Stimulated activated effector memory CD8-positive, alpha-beta T cell treated with anti-CD3 and anti-CD28 coated beads, Interleukin-12 subunit alpha, Interleukin-12 subunit beta, amount 100 ng/mL, for 72 hours (primary cell): ENCODE results near the gene SLC26A4.

Source experiments
- ATAC-seq: fragments of 150-1000 bp; cut with Tn5 transposase; 2 replicates; pipeline ENCODE4 v1.10.0; 2021
- DNase-seq, 2 donors: peaks; one replicate each; pipeline ENCODE4 v3.0.0; 2021 to 2022; ENCODE audit warnings: low spot score in 2 of 2
- H3K27ac Mint-ChIP-seq: one replicate; pipeline ENCODE4 v1.8.0; 2022; ENCODE audit warnings: mild to moderate bottlenecking, mixed read lengths
- H3K36me3 Mint-ChIP-seq: one replicate; pipeline ENCODE4 v1.8.0; 2022; ENCODE audit warnings: mild to moderate bottlenecking, mixed read lengths
- H3K4me1 Mint-ChIP-seq: one replicate; pipeline ENCODE4 v1.8.0; 2022; ENCODE audit warnings: mixed read lengths
- H3K4me3 Mint-ChIP-seq: one replicate; pipeline ENCODE4 v1.8.0; 2022; ENCODE audit warnings: mild to moderate bottlenecking, mixed read lengths
- H3K9me3 Mint-ChIP-seq: one replicate; pipeline ENCODE4 v1.8.0; 2022; ENCODE audit warnings: mixed read lengths

SLC26A4 gene

DNA sequence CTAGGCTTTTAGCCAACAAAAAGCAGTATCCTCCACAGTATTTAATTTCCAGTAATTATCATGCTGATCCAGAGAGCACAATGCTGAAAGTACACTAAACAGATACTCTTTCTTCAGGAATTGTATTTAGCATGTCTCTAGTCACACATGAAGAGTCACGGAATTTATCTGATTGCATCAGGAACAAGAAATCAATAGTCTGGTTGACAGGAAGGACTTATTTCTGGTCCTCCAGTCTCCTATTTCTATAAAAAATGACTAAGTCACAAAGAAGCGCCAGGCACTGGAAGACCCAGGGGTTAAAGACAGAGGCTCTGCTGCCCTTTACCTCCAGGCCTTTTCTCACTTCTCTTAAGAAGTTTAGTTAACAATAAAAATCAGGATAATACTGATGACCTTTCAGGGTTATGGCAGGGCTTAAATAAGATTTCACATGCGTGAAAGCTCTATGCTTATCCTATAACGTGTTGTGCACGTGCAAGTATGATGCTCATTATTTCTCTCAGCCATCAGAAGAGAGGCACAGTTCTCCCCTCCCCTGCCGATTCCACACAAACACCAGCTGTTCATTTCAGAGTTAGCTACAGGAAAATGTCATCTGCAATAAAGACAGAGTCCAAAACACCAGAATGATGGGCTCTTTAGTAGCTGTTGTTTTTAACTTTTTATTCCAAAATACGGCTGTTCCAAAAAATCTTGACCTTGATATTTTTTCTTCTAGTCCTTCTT is 36.9 kb downstream of the SLC26A4 start:
- Mint-ChIP-seq H3K4me1 (no peaks in the 10 kb centered on the region), H3K9me3 (no peaks in the 10 kb centered on the region), H3K27ac (no peak overlapping the region), H3K36me3 (no peaks in the 10 kb centered on the region), H3K4me3 (no peak overlapping the region)
- DNase-seq (no peak), ATAC-seq (no peak)

DNA sequence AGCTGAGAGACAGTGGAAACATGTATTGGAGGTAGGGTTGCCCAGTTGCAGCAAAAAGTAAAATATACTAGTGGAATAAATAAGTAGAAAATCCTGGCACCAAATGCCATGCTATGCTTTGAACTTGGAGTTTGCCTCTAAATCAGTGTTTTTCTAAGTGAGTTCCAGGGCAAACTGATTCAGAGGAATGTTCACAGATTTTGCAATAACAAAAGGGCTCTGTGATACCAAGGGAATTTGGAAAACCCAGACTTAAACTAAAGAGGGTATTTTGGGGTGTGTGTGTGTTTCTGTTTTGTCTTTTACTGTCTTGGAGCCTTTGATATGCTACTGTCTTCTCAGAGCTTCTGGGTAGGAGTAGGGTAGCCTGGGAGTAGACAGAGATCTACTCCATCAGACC is 39.9 kb downstream of the SLC26A4 start:
- Mint-ChIP-seq H3K9me3 (no peaks in the 10 kb centered on the region), H3K4me1 (no peaks in the 10 kb centered on the region), H3K36me3 (no peaks in the 10 kb centered on the region), H3K27ac (no peak overlapping the region), H3K4me3 (no peak overlapping the region)
- ATAC-seq: no peak
- DNase-seq: no peak

DNA sequence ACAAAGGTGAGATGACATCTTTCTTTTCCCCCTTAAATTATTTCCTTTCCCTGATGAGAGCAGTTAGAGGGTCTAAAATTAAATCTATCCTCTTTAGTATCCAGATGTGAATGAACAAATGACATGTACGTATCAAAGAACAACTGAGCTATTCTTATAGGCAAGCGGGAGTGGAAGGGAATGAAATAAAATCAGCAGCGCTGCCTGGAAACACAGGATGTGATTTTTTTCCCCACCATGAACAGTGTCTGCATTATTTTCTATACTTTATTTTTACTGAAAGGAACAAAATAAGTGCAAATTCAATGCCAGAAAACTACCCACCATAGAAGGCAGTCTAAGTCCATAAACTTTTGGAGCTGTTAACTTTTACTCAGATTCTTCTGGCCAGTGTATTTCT is 40.6 kb downstream of the SLC26A4 start:
- Mint-ChIP-seq H3K36me3 (no peaks in the 10 kb centered on the region), H3K4me3 (no peak overlapping the region), H3K4me1 (no peaks in the 10 kb centered on the region), H3K9me3 (no peaks in the 10 kb centered on the region), H3K27ac (no peak overlapping the region)
- DNase-seq (no peak), ATAC-seq (no peak)

DNA sequence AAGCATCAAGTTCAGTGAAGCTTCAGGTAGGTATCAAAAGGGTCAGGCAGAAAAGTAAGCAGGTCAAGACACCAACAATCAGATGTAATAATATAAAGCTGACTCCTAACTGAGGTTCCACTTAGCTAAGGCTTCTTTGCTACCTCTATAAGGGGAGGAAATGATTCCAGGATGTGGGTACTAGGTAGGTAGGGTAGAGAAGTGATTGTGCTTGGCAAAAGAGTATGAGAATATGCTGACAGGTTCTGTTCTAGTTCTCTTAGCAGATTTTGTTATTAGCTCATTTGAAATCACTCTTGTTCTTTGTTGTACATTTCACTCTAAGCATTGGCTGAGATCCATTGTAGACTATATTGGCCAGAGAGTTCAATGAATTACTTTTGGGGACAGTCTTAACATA is 42.6 kb downstream of the SLC26A4 start:
- no peak overlapping the region for H3K27ac Mint-ChIP-seq
- no peaks in the 10 kb centered on the region for H3K4me1 Mint-ChIP-seq
- H3K4me3 Mint-ChIP-seq: no peak overlapping the region
- H3K9me3 Mint-ChIP-seq: no peaks in the 10 kb centered on the region
- no peaks in the 10 kb centered on the region for H3K36me3 Mint-ChIP-seq
- no peak for DNase-seq
- ATAC-seq: no peak

DNA sequence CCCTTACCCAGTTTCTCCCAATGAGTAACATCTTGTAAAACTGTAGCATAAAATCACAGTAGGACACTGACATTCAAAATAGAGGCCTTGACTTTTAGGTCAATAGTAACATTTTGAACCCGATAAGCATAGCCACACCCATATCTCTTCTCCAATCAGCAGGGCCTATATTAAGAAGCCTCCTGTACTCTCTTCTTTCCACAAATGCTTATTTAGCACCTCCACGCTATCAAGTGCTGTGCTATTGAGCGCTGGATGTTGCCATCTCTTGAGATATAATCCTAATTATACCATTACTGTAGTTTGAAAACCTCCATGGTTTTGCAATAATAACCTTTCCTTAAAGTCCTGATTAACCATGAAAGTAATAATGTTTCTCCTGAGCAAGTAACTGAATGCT is 43.2 kb downstream of the SLC26A4 start:
- DNase-seq (no peak), ATAC-seq (no peak)
- no peaks in the 10 kb centered on the region for H3K36me3 Mint-ChIP-seq
- no peak overlapping the region for H3K4me3 Mint-ChIP-seq
- no peaks in the 10 kb centered on the region for H3K9me3 Mint-ChIP-seq
- no peaks in the 10 kb centered on the region for H3K4me1 Mint-ChIP-seq
- H3K27ac Mint-ChIP-seq: no peak overlapping the region

DNA sequence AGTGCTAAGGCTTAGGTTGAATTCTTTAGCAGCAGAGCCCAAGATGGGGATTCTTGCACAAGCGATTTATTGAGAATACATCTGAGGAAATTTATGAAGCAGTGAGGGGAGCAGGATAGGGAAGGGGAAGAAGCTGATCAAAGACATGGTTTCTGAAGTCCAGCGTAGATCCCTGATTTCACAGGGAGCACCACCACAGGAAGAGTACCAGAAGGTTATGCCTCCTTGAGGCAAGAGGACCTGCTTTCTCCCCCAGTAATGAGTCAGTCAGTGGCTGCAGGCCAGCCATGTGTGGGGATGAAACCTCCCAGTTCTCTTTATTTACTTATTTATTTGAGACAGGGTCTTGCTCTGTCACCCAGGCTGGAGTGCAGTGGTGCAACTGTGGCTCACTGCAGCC is 48.3 kb downstream of the SLC26A4 start:
- DNase-seq: no peak
- H3K27ac Mint-ChIP-seq: no peak overlapping the region
- no peaks in the 10 kb centered on the region for H3K9me3 Mint-ChIP-seq
- no peaks in the 10 kb centered on the region for H3K36me3 Mint-ChIP-seq
- H3K4me1 Mint-ChIP-seq: no peaks in the 10 kb centered on the region
- no peak for ATAC-seq
- no peak overlapping the region for H3K4me3 Mint-ChIP-seq

DNA sequence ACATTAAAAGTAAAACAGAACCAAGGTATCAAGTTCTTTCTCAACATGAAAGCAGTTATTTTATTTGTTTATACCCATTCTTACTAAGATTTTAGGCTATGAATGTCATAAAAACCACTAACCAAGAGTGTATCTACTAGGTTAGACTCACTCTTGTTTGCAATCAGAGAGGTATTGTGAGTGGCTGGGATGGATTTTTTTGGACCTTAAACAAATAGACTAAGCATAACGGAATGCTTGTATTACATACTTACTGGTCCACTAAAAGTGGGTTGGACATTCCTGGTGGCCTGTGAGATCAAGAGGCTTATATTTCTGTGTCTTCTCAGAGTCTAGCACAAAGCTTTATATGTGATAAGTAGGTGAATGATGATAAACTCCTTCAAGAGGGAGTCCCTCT is 50.7 kb downstream of the SLC26A4 start:
- Mint-ChIP-seq H3K36me3 (no peaks in the 10 kb centered on the region), H3K9me3 (no peaks in the 10 kb centered on the region), H3K27ac (no peak overlapping the region), H3K4me3 (no peak overlapping the region), H3K4me1 (no peaks in the 10 kb centered on the region)
- DNase-seq (no peak), ATAC-seq (no peak)

DNA sequence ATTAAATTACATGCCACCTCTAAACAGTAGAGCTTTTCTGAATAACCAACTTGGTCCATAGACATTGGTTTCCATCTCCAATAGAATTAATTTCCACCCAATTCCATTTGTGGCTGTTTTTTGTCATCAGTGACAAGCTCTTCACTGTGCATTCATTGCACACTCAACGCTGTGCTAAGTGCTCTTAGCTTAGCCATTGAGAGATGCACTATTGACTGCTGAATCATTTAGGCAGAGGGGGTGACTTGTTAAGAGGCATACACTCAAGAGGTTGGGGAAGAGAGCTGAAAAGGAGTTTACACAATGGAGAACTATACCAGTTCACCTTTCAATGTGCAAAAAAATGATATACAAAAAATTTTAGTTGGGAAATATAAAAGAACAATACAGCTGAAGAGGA is 51.4 kb downstream of the SLC26A4 start:
- no peak for DNase-seq
- Mint-ChIP-seq H3K9me3 (no peaks in the 10 kb centered on the region), H3K4me3 (no peak overlapping the region), H3K27ac (no peak overlapping the region), H3K4me1 (no peaks in the 10 kb centered on the region), H3K36me3 (no peaks in the 10 kb centered on the region)
- no peak for ATAC-seq

DNA sequence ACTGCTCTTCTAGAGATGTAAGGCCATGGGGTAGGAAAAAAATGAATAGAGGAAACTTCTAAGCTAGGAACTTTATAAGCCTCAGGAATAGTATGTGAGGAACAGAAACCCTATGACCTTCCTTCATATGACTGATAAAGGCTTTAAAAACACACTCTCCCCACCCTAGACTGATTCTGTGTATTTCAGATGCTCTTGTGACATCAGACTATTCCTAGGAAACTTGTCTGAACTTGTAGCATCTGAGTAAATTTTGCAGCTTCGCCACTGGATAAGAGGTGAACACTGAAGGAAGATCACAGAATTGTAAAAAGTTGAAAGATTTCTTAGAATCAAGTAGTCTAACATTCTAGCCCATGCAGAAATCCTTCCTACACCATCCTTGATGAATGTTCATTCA is 52.3 kb downstream of the SLC26A4 start:
- no peaks in the 10 kb centered on the region for H3K4me1 Mint-ChIP-seq
- ATAC-seq (no peak), DNase-seq (no peak)
- no peak overlapping the region for H3K4me3 Mint-ChIP-seq
- no peak overlapping the region for H3K27ac Mint-ChIP-seq
- no peaks in the 10 kb centered on the region for H3K36me3 Mint-ChIP-seq
- no peaks in the 10 kb centered on the region for H3K9me3 Mint-ChIP-seq

DNA sequence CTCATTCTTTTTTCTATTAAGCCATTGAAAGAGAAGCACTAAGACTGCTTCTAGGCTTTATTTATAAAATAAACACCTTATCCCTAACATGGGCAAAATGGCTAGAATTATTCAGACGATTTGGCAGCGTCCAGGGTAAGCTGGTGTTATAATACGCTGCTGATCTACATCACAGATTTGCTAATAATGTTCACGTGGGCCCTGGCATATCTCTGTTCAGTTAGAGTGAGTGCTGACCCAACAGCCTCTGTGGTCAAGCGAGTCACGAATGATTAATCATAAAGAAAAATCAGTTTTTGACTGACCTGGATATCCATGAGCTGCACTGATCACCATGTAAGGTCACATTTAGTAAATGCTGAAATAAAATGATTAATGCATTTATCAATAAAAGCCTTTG is 54.9 kb downstream of the SLC26A4 start:
- Mint-ChIP-seq H3K4me3 (no peak overlapping the region), H3K36me3 (no peaks in the 10 kb centered on the region), H3K4me1 (no peaks in the 10 kb centered on the region), H3K9me3 (no peaks in the 10 kb centered on the region), H3K27ac (no peak overlapping the region)
- ATAC-seq (peak; percentile 32), DNase-seq (no peak)

DNA sequence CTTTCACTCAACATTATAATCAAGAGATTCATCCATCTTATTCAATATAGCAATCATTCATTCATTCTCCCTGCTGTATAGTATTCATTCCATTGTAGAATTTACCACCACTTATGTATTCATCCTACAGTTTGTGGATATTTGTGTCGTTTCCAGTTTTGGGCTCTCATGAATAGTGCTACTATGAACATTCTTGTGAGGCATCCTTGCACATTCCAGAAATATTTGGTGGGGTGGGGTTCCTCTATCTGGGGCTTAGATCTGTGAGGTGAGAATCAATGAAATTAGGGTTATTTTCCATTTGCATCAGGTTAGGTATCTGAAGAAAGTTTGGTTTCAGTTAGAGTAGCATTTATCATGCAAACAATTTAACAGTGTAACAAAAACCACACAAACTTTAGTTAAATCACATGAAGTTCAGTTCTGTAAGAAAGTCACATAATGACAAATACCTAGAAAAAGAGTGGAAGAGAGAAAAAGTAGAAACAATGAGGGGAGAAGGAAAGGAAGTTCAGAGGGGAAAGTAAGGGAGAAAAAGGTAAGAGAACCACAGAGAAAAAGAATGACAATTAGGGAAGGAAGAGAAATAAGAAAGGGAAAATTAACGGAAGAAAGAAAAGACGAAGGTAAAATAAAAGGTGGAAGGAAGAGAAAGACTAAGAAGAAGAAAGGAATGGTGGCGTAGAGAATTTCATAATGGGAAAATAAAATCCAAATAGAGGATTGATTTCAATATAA is 58.0 kb downstream of the SLC26A4 start:
- no peaks in the 10 kb centered on the region for H3K9me3 Mint-ChIP-seq
- H3K36me3 Mint-ChIP-seq: no peaks in the 10 kb centered on the region
- H3K27ac Mint-ChIP-seq: no peak overlapping the region

DNA sequence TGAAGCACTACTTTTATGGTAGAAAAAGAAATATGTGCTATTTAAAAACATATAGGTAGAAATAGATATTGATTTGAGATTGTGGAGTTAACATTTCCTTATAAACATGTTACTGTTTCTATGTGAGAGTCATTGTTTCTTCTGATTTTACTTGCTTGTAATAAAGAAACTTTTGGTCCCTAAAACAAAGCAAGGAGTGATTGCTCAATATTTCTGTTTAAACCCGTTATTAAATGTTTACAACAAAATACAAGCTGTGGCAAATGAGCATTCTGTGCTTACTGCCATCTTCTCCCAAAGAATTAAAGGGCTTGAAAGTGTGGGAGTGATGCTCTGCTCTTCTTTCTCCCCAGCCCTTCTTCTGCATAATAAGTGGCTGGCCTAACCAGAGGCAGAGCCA is 60.7 kb downstream of the SLC26A4 start:
- no peaks in the 10 kb centered on the region for H3K36me3 Mint-ChIP-seq
- no peaks in the 10 kb centered on the region for H3K4me1 Mint-ChIP-seq
- no peak for DNase-seq
- no peaks in the 10 kb centered on the region for H3K9me3 Mint-ChIP-seq
- no peak overlapping the region for H3K27ac Mint-ChIP-seq
- no peak for ATAC-seq
- H3K4me3 Mint-ChIP-seq: no peak overlapping the region

More for the DNA sequence above, 58.0 kb downstream of the SLC26A4 start:
- no peak overlapping the region for H3K4me3 Mint-ChIP-seq
- no peaks in the 10 kb centered on the region for H3K4me1 Mint-ChIP-seq
- ATAC-seq (no peak), DNase-seq (no peak)

DNA sequence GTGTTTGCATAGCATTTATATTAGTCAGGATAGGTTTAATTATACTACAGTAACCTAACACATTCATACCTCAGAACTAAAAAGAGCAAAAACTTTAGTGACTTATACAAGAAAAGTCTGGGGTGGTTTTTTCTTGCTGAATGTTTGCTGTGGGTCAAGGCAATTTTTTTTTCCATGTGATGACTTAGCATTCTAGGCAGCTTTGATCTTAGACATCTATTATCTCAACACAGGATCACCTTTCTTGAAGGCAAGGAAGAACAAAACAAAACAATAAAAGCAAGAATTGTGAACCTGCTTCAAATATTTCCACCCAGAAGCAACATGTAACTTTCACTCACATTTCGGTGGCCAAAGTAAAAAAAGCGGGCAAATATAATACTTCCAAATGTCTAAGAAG is 62.6 kb downstream of the SLC26A4 start:
- no peaks in the 10 kb centered on the region for H3K9me3 Mint-ChIP-seq
- ATAC-seq (no peak), DNase-seq (no peak)
- no peaks in the 10 kb centered on the region for H3K36me3 Mint-ChIP-seq
- no peaks in the 10 kb centered on the region for H3K4me1 Mint-ChIP-seq
- no peak overlapping the region for H3K4me3 Mint-ChIP-seq
- H3K27ac Mint-ChIP-seq: peak overlapping the region; percentile 7

DNA sequence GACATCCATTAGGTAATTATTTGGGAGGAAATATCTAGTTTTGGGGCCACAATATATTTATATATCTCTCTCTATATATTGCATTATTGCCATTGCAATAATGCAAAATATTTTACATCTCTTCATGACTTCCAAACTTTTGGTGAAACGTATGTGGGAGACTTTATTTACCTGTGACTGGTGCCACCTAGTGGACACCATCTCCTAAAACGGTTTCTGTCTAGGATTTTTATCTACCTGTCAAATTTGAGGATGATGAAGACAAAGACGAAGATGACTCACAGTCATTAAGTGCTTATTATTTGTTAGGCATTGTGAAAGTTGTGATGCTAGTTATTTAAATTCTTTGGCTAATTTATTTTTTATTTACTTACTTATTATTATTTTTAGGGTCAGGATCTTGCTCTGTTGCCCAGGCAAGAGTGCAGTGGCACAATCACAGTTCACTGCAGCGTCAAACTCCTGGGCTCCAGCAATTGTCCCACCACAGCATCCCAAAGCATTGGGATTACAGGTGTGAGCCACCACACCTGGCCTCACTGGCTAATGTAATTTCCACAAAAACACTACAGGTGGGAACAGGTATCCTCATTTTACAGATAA is 64.6 kb downstream of the SLC26A4 start:
- H3K4me3 Mint-ChIP-seq: no peak overlapping the region
- no peak for ATAC-seq
- no peaks in the 10 kb centered on the region for H3K36me3 Mint-ChIP-seq
- H3K4me1 Mint-ChIP-seq: no peaks in the 10 kb centered on the region
- DNase-seq: no peak
- no peak overlapping the region for H3K27ac Mint-ChIP-seq
- H3K9me3 Mint-ChIP-seq: no peaks in the 10 kb centered on the region

DNA sequence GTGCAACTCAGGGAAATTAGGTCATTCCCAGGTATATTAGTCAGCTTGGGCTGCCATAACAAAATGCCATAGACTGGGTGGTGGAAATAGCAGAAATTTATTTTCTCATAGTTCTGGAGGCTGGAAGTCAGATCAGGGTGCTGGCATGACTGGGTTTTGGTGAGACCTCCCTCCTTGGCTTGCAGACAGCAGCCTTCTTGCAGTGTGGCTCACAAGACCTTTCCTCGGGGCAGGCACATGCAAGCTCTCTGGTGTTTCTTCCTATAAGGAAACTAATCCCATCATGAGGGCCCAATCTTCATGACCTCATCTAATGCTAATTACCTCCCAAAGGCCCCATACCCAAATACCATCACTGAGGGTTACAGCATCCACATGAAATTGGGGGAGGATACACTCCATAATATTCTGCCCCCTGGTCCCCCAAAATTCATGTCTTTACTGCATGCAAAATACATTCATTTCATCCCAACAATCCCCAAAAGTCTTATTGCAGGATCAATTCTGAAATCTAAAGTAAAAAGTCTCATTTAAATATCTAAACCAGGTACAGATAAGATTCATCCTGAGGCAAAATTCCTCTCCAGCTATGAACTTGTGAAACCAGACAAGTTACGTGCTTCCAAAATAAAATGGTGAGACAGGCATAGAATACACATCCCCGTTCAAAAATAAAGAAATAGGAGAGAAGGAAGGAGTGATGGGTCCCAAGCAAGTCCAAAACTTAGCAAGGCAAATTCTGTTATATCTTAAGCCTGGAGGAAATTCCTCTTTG is 65.9 kb downstream of the SLC26A4 start:
- H3K36me3 Mint-ChIP-seq: no peaks in the 10 kb centered on the region
- H3K4me1 Mint-ChIP-seq: no peaks in the 10 kb centered on the region
- DNase-seq (no peak), ATAC-seq (no peak)
- H3K27ac Mint-ChIP-seq: no peak overlapping the region
- no peaks in the 10 kb centered on the region for H3K9me3 Mint-ChIP-seq
- H3K4me3 Mint-ChIP-seq: no peak overlapping the region
